H9 (cell line): ENCODE measurements around the gene ZNF20. TPM values are rescaled to one million over a fixed set of nuclear protein-coding genes. Genes with fewer than 3 reads are reported as not detected.

Experiments
- DNase-seq: peaks from one replicate; pipeline ENCODE4 v3.0.0-alpha.2; 2017
- H2AFZ ChIP-seq: one replicate; pipeline ENCODE4 v1.6.1; 2013; ENCODE audit warnings: mild to moderate bottlenecking, low read length, control low read depth, moderate library complexity
- H2AK5ac ChIP-seq: 2 replicates; pipeline ENCODE4 v1.6.1; 2013; ENCODE audit warnings: low read length, control low read depth, mixed read lengths; ENCODE audit not compliant: insufficient read length
- H2BK120ac ChIP-seq: one replicate; pipeline ENCODE4 v1.6.1; 2013; ENCODE audit warnings: low read depth, mild to moderate bottlenecking, low read length, control low read depth, inconsistent platforms; ENCODE audit not compliant: poor library complexity, severe bottlenecking
- H2BK12ac ChIP-seq: 2 replicates; pipeline ENCODE4 v1.6.1; 2013; ENCODE audit warnings: low read length, control low read depth, mixed read lengths, low read depth; ENCODE audit not compliant: insufficient read length
- H2BK15ac ChIP-seq: 2 replicates; pipeline ENCODE4 v1.6.1; 2013; ENCODE audit warnings: low read depth, low read length, control low read depth
- H2BK20ac ChIP-seq: one replicate; pipeline ENCODE4 v1.6.1; 2013; ENCODE audit warnings: low read depth, mild to moderate bottlenecking, low read length, control low read depth, inconsistent platforms; ENCODE audit not compliant: poor library complexity, severe bottlenecking
- H2BK5ac ChIP-seq: 2 replicates; pipeline ENCODE4 v1.6.1; 2013; ENCODE audit warnings: low read length, control low read depth, mixed read lengths; ENCODE audit not compliant: insufficient read length
- H3K14ac ChIP-seq: 2 replicates; pipeline ENCODE4 v1.6.1; 2013; ENCODE audit warnings: low read length, control low read depth; ENCODE audit not compliant: insufficient read depth
- H3K18ac ChIP-seq: 2 replicates; pipeline ENCODE4 v1.6.1; 2013; ENCODE audit warnings: low read depth, mild to moderate bottlenecking, mixed read lengths, low read length, control low read depth; ENCODE audit not compliant: insufficient read length
- H3K23ac ChIP-seq: 2 replicates; pipeline ENCODE4 v1.6.1; 2013; ENCODE audit warnings: low read length, control low read depth, mixed read lengths, low read depth; ENCODE audit not compliant: insufficient read length
- H3K23me2 ChIP-seq: 2 replicates; pipeline ENCODE4 v1.6.1; 2013; ENCODE audit warnings: low read depth, mild to moderate bottlenecking, mixed read lengths, low read length, control low read depth; ENCODE audit not compliant: insufficient read length, poor library complexity, severe bottlenecking
- H3K27ac ChIP-seq: 2 replicates; pipeline ENCODE4 v1.5.1; 2013; ENCODE audit warnings: low read length, control low read depth, mixed read lengths, low read depth; ENCODE audit not compliant: insufficient read length
- H3K27me3 ChIP-seq: 2 replicates; pipeline ENCODE4 v1.6.1; 2013; ENCODE audit warnings: low read length, control low read depth, inconsistent platforms; ENCODE audit not compliant: insufficient read depth
- H3K4ac ChIP-seq: 2 replicates; pipeline ENCODE4 v1.6.1; 2013; ENCODE audit warnings: low read depth, mild to moderate bottlenecking, control low read depth, inconsistent platforms, low read length, moderate library complexity
- H3K4me1 ChIP-seq: 2 replicates; pipeline ENCODE4 v1.6.1; 2013; ENCODE audit warnings: low read length, control low read depth, inconsistent platforms; ENCODE audit not compliant: insufficient read depth
- H3K4me2 ChIP-seq: 2 replicates; pipeline ENCODE4 v1.6.1; 2013; ENCODE audit warnings: low read length, control low read depth, mixed read lengths; ENCODE audit not compliant: insufficient read length, insufficient read depth
- H3K56ac ChIP-seq: 2 replicates; pipeline ENCODE4 v1.6.1; 2013; ENCODE audit warnings: low read depth, mild to moderate bottlenecking, mixed read lengths, low read length, control low read depth; ENCODE audit not compliant: insufficient read length
- H3K79me1 ChIP-seq: 2 replicates; pipeline ENCODE4 v1.6.1; 2013; ENCODE audit warnings: low read depth, mild to moderate bottlenecking, moderate library complexity, low read length, control low read depth, inconsistent platforms; ENCODE audit not compliant: insufficient read depth, poor library complexity, severe bottlenecking
- H3K79me2 ChIP-seq: 2 replicates; pipeline ENCODE4 v1.6.1; 2013; ENCODE audit warnings: low read length, control low read depth, inconsistent platforms; ENCODE audit not compliant: insufficient read depth
- H3K9ac ChIP-seq: 2 replicates; pipeline ENCODE4 v1.6.1; 2013; ENCODE audit warnings: low read length, control low read depth, mixed read lengths; ENCODE audit not compliant: insufficient read length; ENCODE audit errors: extremely low read depth
- H3K9me3 ChIP-seq: one replicate; pipeline ENCODE4 v1.6.1; 2013; ENCODE audit warnings: low read depth, low read length, inconsistent platforms; ENCODE audit not compliant: control insufficient read depth
- H3T11ph ChIP-seq: one replicate; pipeline ENCODE4 v1.6.1; 2013; ENCODE audit warnings: mild to moderate bottlenecking, low read length, control low read depth, inconsistent platforms
- H4K20me1 ChIP-seq: one replicate; pipeline ENCODE4 v1.6.1; 2013; ENCODE audit not compliant: control insufficient read depth, insufficient read length, insufficient read depth
- H4K5ac ChIP-seq: 2 replicates; pipeline ENCODE4 v1.6.1; 2013; ENCODE audit warnings: low read depth, mild to moderate bottlenecking, mixed read lengths, low read length, control low read depth; ENCODE audit not compliant: insufficient read length
- H4K8ac ChIP-seq: replicated peaks from 2 replicates; pipeline ENCODE4 v1.6.1; 2013; ENCODE audit warnings: low read length, control low read depth, mixed read lengths, low read depth; ENCODE audit not compliant: insufficient read length
- H4K91ac ChIP-seq: 2 replicates; pipeline ENCODE4 v1.6.1; 2013; ENCODE audit warnings: low read depth, mild to moderate bottlenecking, moderate library complexity, mixed read lengths, low read length, control low read depth; ENCODE audit not compliant: insufficient read length
- H3K27ac Mint-ChIP-seq, 3 experiments: 2 replicates in 2 of 3; 3 replicates in 1 of 3; pipeline ENCODE4 v1.8.0; 2020 to 2021; ENCODE audit warnings: mixed read lengths in 3 of 3, mild to moderate bottlenecking in 1 of 3, moderate library complexity in 1 of 3
- H3K27me3 Mint-ChIP-seq: 2 replicates; pipeline ENCODE4 v1.8.0; 2021; ENCODE audit warnings: low read depth, mild to moderate bottlenecking, moderate library complexity, mixed read lengths
- H3K36me3 Mint-ChIP-seq, 3 experiments: 2 replicates in 2 of 3; 3 replicates in 1 of 3; pipeline ENCODE4 v1.8.0; 2020 to 2021; ENCODE audit warnings: low read depth in 3 of 3, mixed read lengths in 3 of 3; ENCODE audit not compliant: insufficient read depth in 1 of 3
- H3K4me1 Mint-ChIP-seq, 2 experiments: 2 replicates each; pipeline ENCODE4 v1.8.0; 2020; ENCODE audit warnings: mixed read lengths in 2 of 2
- H3K4me3 Mint-ChIP-seq, 2 experiments: 2 replicates in 1 of 2; 3 replicates in 1 of 2; pipeline ENCODE4 v1.8.0; 2020 to 2021; ENCODE audit warnings: mild to moderate bottlenecking in 2 of 2, mixed read lengths in 2 of 2, moderate library complexity in 1 of 2
- H3K9me3 Mint-ChIP-seq, 2 experiments: 2 replicates in 1 of 2; 3 replicates in 1 of 2; pipeline ENCODE4 v1.8.0; 2020; ENCODE audit warnings: mild to moderate bottlenecking in 2 of 2, mixed read lengths in 2 of 2, moderate library complexity in 1 of 2
- WGBS: extraction: QIAGEN DNeasy Blood & Tissue Kit; methylation state at CpG from one replicate; pipeline ENCODE4 v1.1.7; 2013; ENCODE audit warnings: missing lambda C conversion rate, low lambda C conversion rate, mixed read lengths; ENCODE audit not compliant: insufficient read length; ENCODE audit errors: extremely low coverage; 5-methylcytosine and 5-hydroxymethylcytosine counted together
- total RNA-seq: library from RNA; stranded (reverse); gene quantifications from 2 replicates; pipeline ENCODE4 v1.2.1, GENCODE V29; 2021
- TF ChIP-seq, protein P1 (sequence below): fragments of 200-600 bp; sonication (generic); conservative IDR thresholded peaks from 3 replicates; pipeline ENCODE4 v1.8.0; 2021; ENCODE audit warnings: antibody characterized with exemption, mild to moderate bottlenecking

ZNF20 gene
- total RNA-seq, 1 experiment from 2014 or later: 5.6 TPM

DNA sequence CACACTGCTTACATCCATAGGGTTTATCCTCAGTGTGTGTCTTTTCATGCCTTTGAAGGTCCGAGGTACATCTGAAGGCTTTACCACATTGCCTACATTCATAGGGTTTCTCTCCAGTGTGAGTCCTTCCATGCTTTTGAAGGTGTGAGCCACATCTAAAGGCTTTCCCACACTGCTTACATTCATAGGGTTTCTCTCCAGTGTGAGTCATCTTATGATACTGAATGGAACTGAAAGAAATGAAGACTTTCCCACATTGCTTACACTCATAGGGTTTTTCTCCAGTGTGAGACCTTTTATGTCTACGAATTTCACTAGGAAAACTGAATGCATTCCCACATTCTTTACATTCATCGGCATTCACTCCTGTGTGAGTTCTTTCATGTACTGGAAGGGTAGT is 7.1 kb downstream of the ZNF20 start:
- peaks cover 79% of the 10 kb centered on the region in 2 experiments for H3K9me3 Mint-ChIP-seq

More for the DNA sequence above, 7.1 kb downstream of the ZNF20 start:
- no CpG with 5 or more reads among the region's 3 CpGs for WGBS
- no peaks in the 10 kb centered on the region for H3K27me3 ChIP-seq
- H3K27ac Mint-ChIP-seq: no peak overlapping the region; a peak in 1 of 7 replicates
- no peaks in the 10 kb centered on the region for H3K79me2 ChIP-seq
- H4K20me1 ChIP-seq: no peaks in the 10 kb centered on the region
- H4K91ac ChIP-seq: no peak overlapping the region
- H3T11ph ChIP-seq: no peak overlapping the region
- H3K4me1 Mint-ChIP-seq: peaks cover 8% of the 10 kb centered on the region in 2 experiments
- no peak overlapping the region for H3K56ac ChIP-seq
- no peak for DNase-seq
- H3K14ac ChIP-seq: no peak overlapping the region
- H3K23me2 ChIP-seq: no peaks in the 10 kb centered on the region
- H3K4me2 ChIP-seq: no peak overlapping the region
- H2BK5ac ChIP-seq: no peak overlapping the region
- no peak overlapping the region for H2AK5ac ChIP-seq
- H3K9ac ChIP-seq: no peak overlapping the region
- H3K9me3 ChIP-seq: peaks cover 47% of the 10 kb centered on the region
- no peak overlapping the region for H3K4ac ChIP-seq
- H3K4me3 Mint-ChIP-seq: no peak overlapping the region
- no peaks in the 10 kb centered on the region for H3K79me1 ChIP-seq
- H2AFZ ChIP-seq: no peak overlapping the region
- no peaks in the 10 kb centered on the region for H3K4me1 ChIP-seq
- peaks cover 79 to 88% (median 81%) of the 10 kb centered on the region in 3 experiments for H3K36me3 Mint-ChIP-seq
- TF ChIP-seq, protein P1, sequence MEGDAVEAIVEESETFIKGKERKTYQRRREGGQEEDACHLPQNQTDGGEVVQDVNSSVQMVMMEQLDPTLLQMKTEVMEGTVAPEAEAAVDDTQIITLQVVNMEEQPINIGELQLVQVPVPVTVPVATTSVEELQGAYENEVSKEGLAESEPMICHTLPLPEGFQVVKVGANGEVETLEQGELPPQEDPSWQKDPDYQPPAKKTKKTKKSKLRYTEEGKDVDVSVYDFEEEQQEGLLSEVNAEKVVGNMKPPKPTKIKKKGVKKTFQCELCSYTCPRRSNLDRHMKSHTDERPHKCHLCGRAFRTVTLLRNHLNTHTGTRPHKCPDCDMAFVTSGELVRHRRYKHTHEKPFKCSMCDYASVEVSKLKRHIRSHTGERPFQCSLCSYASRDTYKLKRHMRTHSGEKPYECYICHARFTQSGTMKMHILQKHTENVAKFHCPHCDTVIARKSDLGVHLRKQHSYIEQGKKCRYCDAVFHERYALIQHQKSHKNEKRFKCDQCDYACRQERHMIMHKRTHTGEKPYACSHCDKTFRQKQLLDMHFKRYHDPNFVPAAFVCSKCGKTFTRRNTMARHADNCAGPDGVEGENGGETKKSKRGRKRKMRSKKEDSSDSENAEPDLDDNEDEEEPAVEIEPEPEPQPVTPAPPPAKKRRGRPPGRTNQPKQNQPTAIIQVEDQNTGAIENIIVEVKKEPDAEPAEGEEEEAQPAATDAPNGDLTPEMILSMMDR: no peak
- H2BK120ac ChIP-seq: no peak overlapping the region
- H2BK12ac ChIP-seq: no peak overlapping the region
- H3K27ac ChIP-seq: no peak overlapping the region
- H4K8ac ChIP-seq: no peak overlapping the region
- H4K5ac ChIP-seq: no peak overlapping the region
- H2BK20ac ChIP-seq: no peak overlapping the region
- no peak overlapping the region for H3K23ac ChIP-seq
- no peaks in the 10 kb centered on the region for H3K27me3 Mint-ChIP-seq
- H2BK15ac ChIP-seq: no peak overlapping the region
- no peak overlapping the region for H3K18ac ChIP-seq
